Suppressor macrophage treated with lipopolysaccharide for 1 hour (primary cell): ENCODE results near the gene KNL1.
"Not testable (repeated sequence)": the region's sequence is repeated elsewhere in the genome, so short reads cannot be mapped to it uniquely, and the experiment has no call there.

Source experiments
- DNase-seq, 3 donors: peaks; one replicate each; pipeline ENCODE4 v3.0.0-alpha.2; 2020 to 2022

KNL1 gene

GRCh38 chr15:40581796-40582195 lies 12.3 kb upstream of the KNL1 start:
- not testable (repeated sequence) for DNase-seq

GRCh38 chr15:40582726-40583246 lies 11.3 kb upstream of the KNL1 start:
- peak in 1 of 3 donors; percentile 36 for DNase-seq

- no peak for DNase-seq
Measured at GRCh38 chr15:40584191-40584590, 9.9 kb upstream of the KNL1 start.

- DNase-seq = no peak
Measured at GRCh38 chr15:40590667-40591050, 3.4 kb upstream of the KNL1 start.

GRCh38 chr15:40591389-40591788 lies 2.7 kb upstream of the KNL1 start:
- no peak for DNase-seq

- no peak for DNase-seq
Measured at GRCh38 chr15:40593165-40593564, 884 bp upstream of the KNL1 start.

- DNase-seq = peak; percentile 68 to 84 (median 68)
Measured at GRCh38 chr15:40594429-40594836, 384 bp downstream of the KNL1 start.

GRCh38 chr15:40595219-40595618 lies 1.2 kb downstream of the KNL1 start:
- no peak for DNase-seq

- no peak for DNase-seq
Measured at GRCh38 chr15:40595773-40596172, 1.7 kb downstream of the KNL1 start.

- DNase-seq = no peak
Measured at GRCh38 chr15:40597024-40597423, 3.0 kb downstream of the KNL1 start.

- DNase-seq = no peak
Measured at GRCh38 chr15:40598126-40598525, 4.1 kb downstream of the KNL1 start.

- no peak for DNase-seq
Measured at GRCh38 chr15:40598672-40599071, 4.6 kb downstream of the KNL1 start.

GRCh38 chr15:40600956-40601355 lies 6.9 kb downstream of the KNL1 start:
- DNase-seq = no peak

- no peak for DNase-seq
Measured at GRCh38 chr15:40603935-40604334, 9.9 kb downstream of the KNL1 start.

- DNase-seq = no peak
Measured at GRCh38 chr15:40613080-40613479, 19.0 kb downstream of the KNL1 start.

GRCh38 chr15:40618023-40618422 lies 24.0 kb downstream of the KNL1 start:
- peak; percentile 28 to 70 (median 60) for DNase-seq

- DNase-seq = no peak
Measured at GRCh38 chr15:40618906-40619305, 24.9 kb downstream of the KNL1 start.

GRCh38 chr15:40623361-40623760 lies 29.3 kb downstream of the KNL1 start:
- no peak for DNase-seq

- DNase-seq = no peak
Measured at GRCh38 chr15:40630313-40630712, 36.3 kb downstream of the KNL1 start.

GRCh38 chr15:40633178-40633577 lies 39.1 kb downstream of the KNL1 start:
- no peak for DNase-seq

- no peak for DNase-seq
Measured at GRCh38 chr15:40637221-40637745, 43.2 kb downstream of the KNL1 start.

GRCh38 chr15:40639677-40640076 lies 45.6 kb downstream of the KNL1 start:
- no peak for DNase-seq

GRCh38 chr15:40647523-40647922 lies 53.5 kb downstream of the KNL1 start:
- DNase-seq = no peak

- DNase-seq = no peak
Measured at GRCh38 chr15:40650479-40650878, 56.4 kb downstream of the KNL1 start.

- DNase-seq = no peak
Measured at GRCh38 chr15:40660686-40661085, 66.6 kb downstream of the KNL1 start.
